Calu3 (cell line): Measurements from ENCODE around the gene NME2. TPM values are rescaled to one million over a fixed set of nuclear protein-coding genes. Genes with fewer than 3 reads are reported as not detected.
A peak's percentile ranks its signal among the peaks of the same experiment; 100 is the strongest.

ENCODE experiments used
- Bru-seq: library from RNA; stranded (reverse); fragments of 400-500 nt; gene quantifications from one replicate; lab custom pipeline; 2021; lab: Mats Ljungman, UMichigan
- BruChase-seq, 2 experiments: library from RNA; stranded (reverse); fragments of 400-500 nt; gene quantifications; one replicate each; lab custom pipeline; 2021; lab: Mats Ljungman, UMichigan
- BruUV-seq: library from RNA; stranded (reverse); fragments of 400-500 nt; replicated peaks from 2 replicates; lab custom pipeline; 2021; lab: Mats Ljungman, UMichigan
- CTCF ChIA-PET: fragments of 300-600 bp; sonication (Branson Sonifier 250); formaldehyde crosslinking; loops from one replicate; lab custom pipeline; 2022; ENCODE audit warnings: antibody characterized with exemption; lab: Charles Lee
- DNase-seq: peaks from one replicate; pipeline ENCODE4 v3.0.0; 2022
- H3K27ac Mint-ChIP-seq: one replicate; pipeline ENCODE4 v1.8.0; 2022; ENCODE audit warnings: mixed read lengths; ENCODE audit not compliant: unreplicated experiment
- H3K27me3 Mint-ChIP-seq: one replicate; pipeline ENCODE4 v1.8.0; 2022; ENCODE audit warnings: mixed read lengths; ENCODE audit not compliant: unreplicated experiment
- H3K36me3 Mint-ChIP-seq: one replicate; pipeline ENCODE4 v1.8.0; 2022; ENCODE audit warnings: mild to moderate bottlenecking, moderate library complexity, mixed read lengths; ENCODE audit not compliant: insufficient read depth, unreplicated experiment
- H3K4me1 Mint-ChIP-seq: one replicate; pipeline ENCODE4 v1.8.0; 2022; ENCODE audit warnings: mild to moderate bottlenecking, low read depth, mixed read lengths; ENCODE audit not compliant: unreplicated experiment
- H3K4me3 Mint-ChIP-seq: one replicate; pipeline ENCODE4 v1.8.0; 2022; ENCODE audit warnings: mild to moderate bottlenecking, low read depth, moderate library complexity, mixed read lengths; ENCODE audit not compliant: unreplicated experiment
- H3K9me3 Mint-ChIP-seq: one replicate; pipeline ENCODE4 v1.8.0; 2022; ENCODE audit warnings: low read depth, mixed read lengths; ENCODE audit not compliant: unreplicated experiment
- intact Hi-C: fragments of 100-400 bp; cut with micrococcal nuclease; formaldehyde crosslinking; loops from one replicate; pipeline ENCODE4 v1.10.0; 2022; ENCODE audit not compliant: unreplicated experiment
- long read RNA-seq: library from polyadenylated mRNA; stranded (forward); transcript quantifications from one replicate; pipeline ENCODE4 v2.0.0, GENCODE V29; 2022
- total RNA-seq: library from RNA; stranded (reverse); gene quantifications from 2 replicates; pipeline ENCODE4 v1.2.3, GENCODE V29; 2022
- TF ChIP-seq, protein P1 (sequence below): fragments of 200-600 bp; IDR thresholded peaks from one replicate; pipeline ENCODE4 v1.8.0; 2022; ENCODE audit warnings: antibody characterized with exemption; ENCODE audit not compliant: unreplicated experiment

NME2 gene
- total RNA-seq (944 and 1,060 TPM in 2 replicates), Bru-seq, nascent RNA (percentile 83 among the genes with signal in this experiment), BruChase-seq, experiment 1, labeled RNA remaining after a 6-hour chase (percentile 97 among the genes with signal in this experiment), BruChase-seq, experiment 2, labeled RNA remaining after a 2-hour chase (percentile 93 among the genes with signal in this experiment)
- long read RNA-seq, transcript NME2-205 (5 exons, 826 nt), result major isoform, 917 of 1,097 reads
- long read RNA-seq, transcript NME2-204 (5 exons, 749 nt), result minor isoform, 14 of 1,097 reads
- long read RNA-seq, transcript NME2-201 (4 exons, 568 nt), result minor isoform, 16 of 1,097 reads
- long read RNA-seq, transcript NME2-202 (4 exons, 866 nt), result minor isoform, 86 of 1,097 reads
- long read RNA-seq, partial matches to known transcripts, result 16 of 1,097 reads
- long read RNA-seq, other reads (novel, unspliced or antisense), result 17 of 1,097 reads

DNA sequence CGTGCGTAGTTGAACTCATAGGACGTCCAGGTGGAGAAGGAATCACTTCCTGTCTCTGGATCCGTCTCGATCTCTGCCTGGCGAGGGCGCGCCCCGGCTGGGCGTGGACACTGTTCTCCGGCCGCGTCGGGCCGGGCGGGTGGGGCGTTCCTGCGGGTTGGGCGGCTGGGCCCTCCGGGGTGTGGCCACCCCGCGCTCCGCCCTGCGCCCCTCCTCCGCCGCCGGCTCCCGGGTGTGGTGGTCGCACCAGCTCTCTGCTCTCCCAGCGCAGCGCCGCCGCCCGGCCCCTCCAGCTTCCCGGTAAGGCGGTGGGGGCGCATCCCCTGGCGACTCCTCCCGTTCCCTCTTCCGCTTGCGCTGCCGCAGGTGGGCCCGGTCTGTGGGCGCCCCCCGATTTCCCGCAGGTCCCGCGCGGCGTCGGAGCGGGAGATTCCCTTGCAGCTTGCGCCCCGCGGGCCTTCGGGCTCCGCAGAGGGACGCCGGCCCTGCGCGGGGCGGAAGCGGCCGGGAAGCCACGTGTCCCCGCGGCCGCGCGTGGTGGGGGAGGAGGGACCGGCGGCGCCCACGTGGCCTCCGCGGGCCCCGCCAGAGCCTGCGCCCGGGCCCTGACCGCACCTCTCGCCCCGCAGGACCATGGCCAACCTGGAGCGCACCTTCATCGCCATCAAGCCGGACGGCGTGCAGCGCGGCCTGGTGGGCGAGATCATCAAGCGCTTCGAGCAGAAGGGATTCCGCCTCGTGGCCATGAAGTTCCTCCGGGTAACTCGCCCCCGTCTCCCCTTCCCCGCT lies at the start of gene NME2:
Gene NME2 (plus strand): TSS at position 214 of the 789 bp plus-strand sequence. CDS start 420 bp downstream, at position 634.
- CTCF ChIA-PET, result interaction anchor here (0.6 to 1.6 kb wide), 4 partner anchors 13 to 397 kb away, joined by 3 to 9 read pairs (median 3); partner anchors contain the start of gene NME1
- no TSS peak for BruUV-seq
- Mint-ChIP-seq H3K27me3 (no peaks in the 10 kb centered on the region), H3K9me3 (no peaks in the 10 kb centered on the region), H3K36me3 (peaks cover 94% of the 10 kb centered on the region), H3K4me1 (peaks cover 43% of the 10 kb centered on the region), H3K27ac (peak within 1 kb of the TSS; percentile 96), H3K4me3 (peak within 1 kb of the TSS; percentile 93)
- TF ChIP-seq, protein P1, sequence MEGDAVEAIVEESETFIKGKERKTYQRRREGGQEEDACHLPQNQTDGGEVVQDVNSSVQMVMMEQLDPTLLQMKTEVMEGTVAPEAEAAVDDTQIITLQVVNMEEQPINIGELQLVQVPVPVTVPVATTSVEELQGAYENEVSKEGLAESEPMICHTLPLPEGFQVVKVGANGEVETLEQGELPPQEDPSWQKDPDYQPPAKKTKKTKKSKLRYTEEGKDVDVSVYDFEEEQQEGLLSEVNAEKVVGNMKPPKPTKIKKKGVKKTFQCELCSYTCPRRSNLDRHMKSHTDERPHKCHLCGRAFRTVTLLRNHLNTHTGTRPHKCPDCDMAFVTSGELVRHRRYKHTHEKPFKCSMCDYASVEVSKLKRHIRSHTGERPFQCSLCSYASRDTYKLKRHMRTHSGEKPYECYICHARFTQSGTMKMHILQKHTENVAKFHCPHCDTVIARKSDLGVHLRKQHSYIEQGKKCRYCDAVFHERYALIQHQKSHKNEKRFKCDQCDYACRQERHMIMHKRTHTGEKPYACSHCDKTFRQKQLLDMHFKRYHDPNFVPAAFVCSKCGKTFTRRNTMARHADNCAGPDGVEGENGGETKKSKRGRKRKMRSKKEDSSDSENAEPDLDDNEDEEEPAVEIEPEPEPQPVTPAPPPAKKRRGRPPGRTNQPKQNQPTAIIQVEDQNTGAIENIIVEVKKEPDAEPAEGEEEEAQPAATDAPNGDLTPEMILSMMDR, result no peak
- intact Hi-C loops, result no loop called here
- peak; percentile 98 for DNase-seq

DNA sequence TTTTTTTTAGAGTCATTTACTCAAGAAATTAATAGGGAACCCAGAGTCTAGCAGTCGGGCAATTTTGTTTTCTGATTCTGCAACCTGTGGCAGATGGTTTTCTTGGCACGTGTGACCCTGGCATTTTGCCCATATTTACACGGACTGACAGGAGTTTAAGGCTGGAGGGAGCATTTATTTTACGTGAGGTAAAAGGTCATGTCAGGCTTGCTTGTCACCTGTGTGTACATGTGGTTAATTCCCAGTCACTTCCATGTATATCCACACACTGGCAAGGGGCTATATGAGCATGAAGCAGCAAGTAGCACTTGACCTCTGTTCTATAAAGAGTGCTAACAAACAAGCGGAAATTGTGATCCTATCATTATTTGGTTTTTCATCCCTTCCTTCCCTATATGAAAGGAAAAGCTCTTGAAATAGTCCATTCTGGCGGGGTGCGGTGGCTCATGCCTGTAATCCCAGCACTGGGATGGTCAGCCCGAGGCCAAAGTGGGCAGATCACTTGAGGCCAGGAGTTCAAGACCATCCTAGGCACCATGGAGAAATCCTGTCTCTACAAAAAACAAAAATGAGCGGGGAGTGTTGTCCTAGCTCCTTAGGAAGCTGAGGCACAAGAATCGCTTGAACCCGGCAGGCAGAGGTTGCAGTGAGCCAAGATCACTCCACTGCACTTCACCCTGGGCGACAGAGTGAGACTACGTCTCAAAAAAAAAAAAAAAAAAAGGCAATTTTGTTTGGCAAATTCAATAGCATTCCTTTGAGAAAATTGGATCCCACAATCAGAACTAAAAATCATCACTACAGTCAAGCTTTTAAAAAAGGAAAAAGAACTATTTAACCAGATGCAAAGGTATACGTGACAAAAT lies 47.6 kb upstream of the NME2 start:
- peaks cover 50% of the 10 kb centered on the region for H3K36me3 Mint-ChIP-seq

DNA sequence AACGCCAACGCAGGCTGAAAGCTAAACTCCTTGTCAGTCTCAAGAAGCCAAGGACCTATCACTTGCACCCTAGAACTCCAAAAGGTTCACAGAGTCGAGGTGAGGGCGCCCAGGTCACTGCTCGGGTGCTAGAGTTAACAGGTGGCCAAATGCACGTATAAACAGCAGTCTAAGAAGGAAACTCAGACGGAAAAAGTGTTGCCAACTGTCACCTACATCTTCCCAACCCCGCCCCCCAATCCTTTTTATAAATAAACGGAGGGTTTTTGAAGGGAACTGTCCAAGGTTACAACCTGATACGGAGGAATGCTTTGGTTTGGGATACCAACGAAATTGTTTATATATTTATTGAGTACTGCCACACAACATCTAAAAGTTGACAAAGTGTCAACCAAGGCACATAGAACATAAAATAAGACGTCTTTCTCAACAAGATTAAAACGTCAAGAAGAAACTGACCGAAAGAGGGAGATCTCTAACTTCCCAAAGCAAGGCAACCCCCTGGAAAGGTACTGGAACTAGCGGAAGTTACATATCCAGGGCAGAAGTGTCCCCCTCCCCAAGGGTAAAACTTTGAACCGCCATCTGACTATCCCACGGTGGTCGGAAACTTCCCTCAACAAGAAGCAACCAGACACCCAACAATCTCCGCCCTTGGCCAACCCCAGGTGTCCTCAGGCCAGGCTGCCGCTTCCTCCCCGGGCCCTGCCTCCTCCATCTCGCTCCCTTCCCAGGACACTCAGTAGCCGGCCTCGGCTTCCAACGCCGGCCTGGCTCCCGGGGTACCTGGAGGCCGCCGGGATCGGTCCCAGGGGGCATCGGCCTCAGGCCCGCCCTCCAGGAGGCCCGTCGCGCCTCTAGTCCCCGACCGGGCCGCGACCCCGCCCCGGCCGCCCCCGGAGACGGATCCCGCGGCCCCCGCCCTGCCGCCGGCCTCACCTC lies 46.5 kb upstream of the NME2 start:
- BruUV-seq, result no TSS peak
- CTCF ChIA-PET, result interaction anchor here (0.6 to 3.1 kb wide), 11 partner anchors 10 to 203 kb away, joined by 3 to 37 read pairs (median 4); partner anchors contain the start of gene NME1
- H3K9me3 Mint-ChIP-seq, result no peaks in the 10 kb centered on the region
- DNase-seq, result peak; percentile 52
- H3K4me3 Mint-ChIP-seq, result peak overlapping the region; percentile 99
- H3K27ac Mint-ChIP-seq, result peak overlapping the region; percentile 98
- H3K4me1 Mint-ChIP-seq, result peaks cover 56% of the 10 kb centered on the region
- H3K36me3 Mint-ChIP-seq, result peaks cover 50% of the 10 kb centered on the region
- TF ChIP-seq, protein P1, result no peak
- intact Hi-C loops, result loop anchor here (1.0 kb wide), 1 partner anchor 34 kb away; the partner anchor contains the start of gene NME1
- H3K27me3 Mint-ChIP-seq, result no peaks in the 10 kb centered on the region

More for the DNA sequence above, 47.6 kb upstream of the NME2 start:
- CTCF ChIA-PET, result interaction anchor here (0.7 to 1.6 kb wide), 3 partner anchors 35 to 204 kb away, joined by 3 to 12 read pairs (median 7); partner anchors contain the start of gene NME1
- H3K9me3 Mint-ChIP-seq, result no peaks in the 10 kb centered on the region
- TSS peak; percentile 39 for BruUV-seq
- intact Hi-C loops, result loop anchor here (1.0 kb wide), 1 partner anchor 35 kb away; the partner anchor contains the start of gene NME1
- H3K4me3 Mint-ChIP-seq, result peak overlapping the region; percentile 99
- H3K27ac Mint-ChIP-seq, result peak overlapping the region; percentile 41
- peak; percentile 41 for DNase-seq
- TF ChIP-seq, protein P1, result no peak
- H3K27me3 Mint-ChIP-seq, result no peaks in the 10 kb centered on the region
- peaks cover 55% of the 10 kb centered on the region for H3K4me1 Mint-ChIP-seq
